Endothelial cell of umbilical vein (primary cell): ENCODE results near the gene TRAF1. TPM values are rescaled to one million over a fixed set of nuclear protein-coding genes. Genes with fewer than 3 reads are reported as not detected.

ENCODE experiments used
- BruUV-seq: library from RNA; stranded (reverse); fragments of 400-500 nt; replicated peaks from 2 replicates; lab custom pipeline; 2021; lab: Mats Ljungman, UMichigan
- CTCF ChIA-PET: fragments of 300-600, 350-600 bp; sonication (Branson Sonifier 250); formaldehyde crosslinking; loops from one replicate; lab custom pipeline; 2021; ENCODE audit warnings: antibody characterized with exemption, inconsistent platforms; lab: Charles Lee
- POLR2A ChIA-PET: fragments of 300-600, 350-600 bp; sonication (Branson Sonifier 250); formaldehyde crosslinking; loops from one replicate; lab custom pipeline; 2021; ENCODE audit warnings: antibody characterized with exemption, inconsistent platforms; lab: Charles Lee
- DNase-seq: peaks from one replicate; pipeline ENCODE4 v3.0.0-alpha.2; 2011; ENCODE audit warnings: low read depth, low spot score
- FAIRE-seq: peaks from 2 replicates; lab custom pipeline; 2011; peaks lifted over from hg19 to GRCh38; lab: Jason Lieb, UNC
- H2AFZ ChIP-seq: 2 replicates; pipeline ENCODE4 v1.6.0; 2012; ENCODE audit warnings: low read depth, low read length, control low read depth, inconsistent platforms
- H3K27ac ChIP-seq: 2 replicates; pipeline ENCODE4 v1.5.1; 2011; ENCODE audit warnings: low read depth, mild to moderate bottlenecking, control low read depth, low read length, moderate library complexity; ENCODE audit not compliant: insufficient read depth
- H3K27me3 ChIP-seq, 2 experiments: 2 replicates each; pipeline versions ENCODE4 v1.6.0 to v1.6.1; 2011; ENCODE audit warnings: low read length in 2 of 2, mixed read lengths in 1 of 2; ENCODE audit not compliant: control insufficient read depth in 2 of 2, insufficient read depth in 2 of 2
- H3K36me3 ChIP-seq, 2 experiments: 2 replicates in 1 of 2; 3 replicates in 1 of 2; pipeline ENCODE4 v1.5.1; 2011; ENCODE audit warnings: low read length in 2 of 2, mild to moderate bottlenecking in 1 of 2, moderate library complexity in 1 of 2; ENCODE audit not compliant: control insufficient read depth in 2 of 2, insufficient read depth in 2 of 2; ENCODE audit errors: extremely low read depth in 1 of 2
- H3K4me1 ChIP-seq: 3 replicates; pipeline ENCODE4 v1.5.1; 2011; ENCODE audit warnings: mild to moderate bottlenecking, low read length; ENCODE audit not compliant: control insufficient read depth, insufficient read depth; ENCODE audit errors: extremely low read depth
- H3K4me2 ChIP-seq: 2 replicates; pipeline ENCODE4 v1.6.1; 2011; ENCODE audit warnings: low read length, control low read depth, mixed read lengths; ENCODE audit not compliant: insufficient read depth
- H3K4me3 ChIP-seq, 3 experiments: fragments of 200-600 bp in 1 of 3; sonication (generic), shearing (Covaris generic) in 1 of 3; replicated peaks in 1 of 3; 2 replicates each; pipeline ENCODE4 v1.5.1; 2011 to 2016; ENCODE audit warnings: control low read depth in 3 of 3, low read length in 3 of 3, mild to moderate bottlenecking in 2 of 3, inconsistent platforms in 1 of 3, low read depth in 1 of 3, moderate library complexity in 1 of 3; ENCODE audit not compliant: insufficient read depth in 1 of 3
- H3K79me2 ChIP-seq: 2 replicates; pipeline ENCODE4 v1.6.0; 2012; ENCODE audit warnings: low read length, inconsistent platforms; ENCODE audit not compliant: control insufficient read depth, insufficient read depth
- H3K9ac ChIP-seq: replicated peaks from 2 replicates; pipeline ENCODE3; 2011; ENCODE audit warnings: low read length, control low read depth; ENCODE audit not compliant: insufficient read depth; ENCODE audit errors: extremely low read depth
- H3K9me1 ChIP-seq: replicated peaks from 3 replicates; pipeline ENCODE4 v1.6.0; 2011; ENCODE audit warnings: mild to moderate bottlenecking, low read length; ENCODE audit not compliant: control insufficient read depth, insufficient read depth; ENCODE audit errors: extremely low read depth
- H3K9me3 ChIP-seq: replicated peaks from 2 replicates; pipeline ENCODE4 v1.5.1; 2012; ENCODE audit warnings: low read length, inconsistent platforms; ENCODE audit not compliant: control insufficient read depth, insufficient read depth
- H4K20me1 ChIP-seq: replicated peaks from 2 replicates; pipeline ENCODE3; 2011; ENCODE audit warnings: mild to moderate bottlenecking, low read length; ENCODE audit not compliant: control insufficient read depth, insufficient read depth; ENCODE audit errors: extremely low read depth
- CTCF ChIP-seq, 2 donors: IDR thresholded peaks; 1 replicate in 1 of 2; 2 replicates in 1 of 2; pipeline ENCODE4 v1.5.1; 2011; ENCODE audit warnings: low read length in 2 of 2, mild to moderate bottlenecking in 2 of 2, moderate library complexity in 2 of 2, control low read depth in 1 of 2, inconsistent platforms in 1 of 2, low read depth in 1 of 2; ENCODE audit not compliant: insufficient read depth in 1 of 2; ENCODE audit errors: extremely low read depth in 1 of 2
- EZH2 ChIP-seq: IDR thresholded peaks from 2 replicates; pipeline ENCODE4 v1.6.1; 2012; ENCODE audit warnings: borderline replicate concordance, low read depth, mild to moderate bottlenecking, moderate library complexity, low read length, inconsistent platforms; ENCODE audit not compliant: severe bottlenecking
- FOS ChIP-seq: IDR thresholded peaks from 2 replicates; pipeline ENCODE4 v1.6.1; 2011; ENCODE audit warnings: mild to moderate bottlenecking, low read length, moderate library complexity, borderline replicate concordance; ENCODE audit not compliant: insufficient read depth
- GATA2 ChIP-seq: IDR thresholded peaks from 2 replicates; pipeline ENCODE4 v1.7.0; 2011; ENCODE audit warnings: low read depth, mild to moderate bottlenecking, moderate library complexity, mixed read lengths, low read length; ENCODE audit not compliant: insufficient read length, insufficient read depth
- JUN ChIP-seq: IDR thresholded peaks from 2 replicates; pipeline ENCODE4 v1.6.1; 2011; ENCODE audit warnings: borderline replicate concordance, low read depth; ENCODE audit not compliant: insufficient read length, insufficient read depth
- MAX ChIP-seq: IDR thresholded peaks from 2 replicates; pipeline ENCODE4 v1.6.1; 2011; ENCODE audit not compliant: insufficient read depth, insufficient read length
- MYC ChIP-seq: IDR thresholded peaks from one replicate; pipeline ENCODE4 v1.6.1; 2011; ENCODE audit warnings: mild to moderate bottlenecking, low read depth, low read length
- POLR2A ChIP-seq: IDR thresholded peaks from 2 replicates; pipeline ENCODE4 v1.6.1; 2012; ENCODE audit warnings: low read depth, mild to moderate bottlenecking, control low read depth, low read length
- POLR2AphosphoS5 ChIP-seq: IDR thresholded peaks from 2 replicates; pipeline ENCODE4 v1.6.1; 2012; ENCODE audit warnings: low read depth, mild to moderate bottlenecking, control low read depth, low read length, moderate library complexity; ENCODE audit not compliant: insufficient read depth
- dilution Hi-C: fragments of 300-500 bp; cut with MboI; formaldehyde crosslinking; loops from one replicate; pipeline ENCODE4 v1.15.0; 2019; ENCODE audit warnings: low sequenced_read_pairs; ENCODE audit not compliant: extremely low pct_ligation_motif_present
- intact Hi-C: fragments of 100-400 bp; cut with micrococcal nuclease; formaldehyde crosslinking; loops from one replicate; pipeline ENCODE4 v1.10.0; 2022
- polyA plus RNA-seq, 4 experiments: library from polyadenylated mRNA; depleted of rRNA in 3 of 4; stranded (reverse) in 3 of 4; unstranded in 1 of 4; fragments of >200 nt; gene quantifications; 2 replicates each; pipeline versions ENCODE4 v1.2.1 to v1.2.3, GENCODE V29; 2011 to 2012; ENCODE audit warnings: missing spikeins in 1 of 4
- total RNA-seq: library from RNA; stranded (reverse); gene quantifications from 2 replicates; pipeline ENCODE4 v1.2.3, GENCODE V29; 2021

TRAF1 gene
- total and polyA plus RNA-seq, 2 donors (not counting 3 experiments of a cell fraction or from before 2014, with no cell fraction given), result 2.0 to 2.6 TPM

- BruUV-seq, result no TSS peak
- Histone ChIP-seq H4K20me1 (no peaks in the 10 kb centered on the region), H2AFZ (no peak overlapping the region), H3K9ac (no peak overlapping the region), H3K4me3 (no peak overlapping the region), H3K9me1 (no peaks in the 10 kb centered on the region), H3K4me2 (no peak overlapping the region), H3K4me1 (no peaks in the 10 kb centered on the region), H3K27ac (no peak overlapping the region), H3K27me3 (no peaks in the 10 kb centered on the region), H3K36me3 (no peaks in the 10 kb centered on the region), H3K9me3 (no peaks in the 10 kb centered on the region), H3K79me2 (no peaks in the 10 kb centered on the region)
- intact Hi-C loops (no loop called here), dilution Hi-C loops (no loop called here)
- no peak for DNase-seq
- POLR2A ChIA-PET, result no interaction called here
- CTCF ChIA-PET, result no interaction called here
- no peak for TF ChIP-seq CTCF (IDR thresholded peaks at IDR 0.05; ENCODE audit: extremely low read depth in 1 of 2, insufficient read depth in 1 of 2, low read depth in 1 of 2, low read length in 2 of 2)
- no peak for TF ChIP-seq MAX
- no peak for TF ChIP-seq EZH2
- no peak for TF ChIP-seq MYC
- no peak for TF ChIP-seq POLR2A
- no peak for TF ChIP-seq FOS
- no peak for TF ChIP-seq POLR2AphosphoS5
- TF ChIP-seq JUN, result no peak
- TF ChIP-seq GATA2, result no peak
- no peak for FAIRE-seq
Measured at GRCh38 chr9:120961936-120962335, 35.3 kb upstream of the TRAF1 start.
